A549 (cell line): ENCODE measurements around the gene C3orf52.

Source experiments
- CHD2 ChIP-seq: fragments of 150-350 bp; IDR thresholded peaks from 2 replicates; pipeline ENCODE4 v1.6.1; 2014; ENCODE audit warnings: low read length; ENCODE audit not compliant: partially characterized antibody
- HOXA7 ChIP-seq: fragments of 250-450 bp; sonication (Bioruptor Pico); IDR thresholded peaks from 2 replicates; pipeline ENCODE4 v1.5.0; 2020; ENCODE audit warnings: mild to moderate bottlenecking, moderate library complexity
- KDM1A ChIP-seq: fragments of 200-600 bp; sonication (generic); IDR thresholded peaks from 2 replicates; pipeline ENCODE4 v1.6.1; 2016; ENCODE audit warnings: low read depth, mild to moderate bottlenecking
- MAFK ChIP-seq: fragments of 450-650 bp; IDR thresholded peaks from 2 replicates; pipeline ENCODE4 v1.6.1; 2014; ENCODE audit not compliant: partially characterized antibody
- MAZ ChIP-seq: fragments of 150-350 bp; IDR thresholded peaks from 2 replicates; pipeline ENCODE4 v1.6.1; 2014; ENCODE audit warnings: antibody characterized with exemption, low read depth, low read length, borderline replicate concordance
- MYC ChIP-seq: IDR thresholded peaks from 2 replicates; pipeline ENCODE4 v1.6.1; 2012; ENCODE audit warnings: mild to moderate bottlenecking, inconsistent platforms, low read length, improper control_type of control experiment, borderline replicate concordance
- POLR2A ChIP-seq: IDR thresholded peaks from 2 replicates; pipeline ENCODE4 v1.6.1; 2012; ENCODE audit warnings: mild to moderate bottlenecking, low read length
- RAD21 ChIP-seq, 2 experiments: fragments of >200 bp in 1 of 2; sonication (Bioruptor Twin) in 1 of 2; formaldehyde crosslinking in 1 of 2; IDR thresholded peaks in 1 of 2; conservative IDR thresholded peaks in 1 of 2; 2 replicates in 1 of 2; 3 replicates in 1 of 2; pipeline ENCODE4 v1.6.1; 2012 to 2018; ENCODE audit warnings: inconsistent platforms in 1 of 2
- SMC3 ChIP-seq: fragments of >200 bp; sonication (Bioruptor Twin); formaldehyde crosslinking; IDR thresholded peaks from 3 replicates; pipeline ENCODE4 v1.6.1; 2018; ENCODE audit warnings: inconsistent platforms
- TF ChIP-seq, protein P1 (sequence below): fragments of >200 bp; sonication (Bioruptor Twin); formaldehyde crosslinking; IDR thresholded peaks from 3 replicates; pipeline ENCODE4 v1.5.1; 2016
- TF ChIP-seq, protein P2 (sequence below): fragments of 150-350 bp; IDR thresholded peaks from 2 replicates; pipeline ENCODE4 v1.6.1; 2014; ENCODE audit warnings: low read depth, mild to moderate bottlenecking, low read length

DNA sequence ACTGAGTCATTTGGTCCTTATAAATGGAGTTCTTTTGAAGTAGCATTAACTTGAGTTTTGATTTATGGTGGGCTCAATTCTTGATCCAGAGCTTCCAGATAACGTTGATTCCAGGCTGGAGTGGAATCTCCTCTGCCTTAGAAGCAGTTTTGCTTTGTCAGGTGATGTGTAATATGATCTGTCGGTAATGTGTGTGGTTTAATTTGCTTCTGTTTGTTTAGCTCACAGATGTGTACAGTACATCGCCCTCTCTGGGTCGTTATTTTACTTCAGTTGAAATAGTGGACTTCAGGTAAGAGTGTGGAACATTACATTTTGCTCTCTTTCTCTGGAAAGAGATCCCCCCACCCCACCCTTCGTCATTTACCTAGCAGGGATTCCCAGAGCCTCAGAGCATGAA is 23.1 kb downstream of the C3orf52 start:
- TF ChIP-seq, protein P1, sequence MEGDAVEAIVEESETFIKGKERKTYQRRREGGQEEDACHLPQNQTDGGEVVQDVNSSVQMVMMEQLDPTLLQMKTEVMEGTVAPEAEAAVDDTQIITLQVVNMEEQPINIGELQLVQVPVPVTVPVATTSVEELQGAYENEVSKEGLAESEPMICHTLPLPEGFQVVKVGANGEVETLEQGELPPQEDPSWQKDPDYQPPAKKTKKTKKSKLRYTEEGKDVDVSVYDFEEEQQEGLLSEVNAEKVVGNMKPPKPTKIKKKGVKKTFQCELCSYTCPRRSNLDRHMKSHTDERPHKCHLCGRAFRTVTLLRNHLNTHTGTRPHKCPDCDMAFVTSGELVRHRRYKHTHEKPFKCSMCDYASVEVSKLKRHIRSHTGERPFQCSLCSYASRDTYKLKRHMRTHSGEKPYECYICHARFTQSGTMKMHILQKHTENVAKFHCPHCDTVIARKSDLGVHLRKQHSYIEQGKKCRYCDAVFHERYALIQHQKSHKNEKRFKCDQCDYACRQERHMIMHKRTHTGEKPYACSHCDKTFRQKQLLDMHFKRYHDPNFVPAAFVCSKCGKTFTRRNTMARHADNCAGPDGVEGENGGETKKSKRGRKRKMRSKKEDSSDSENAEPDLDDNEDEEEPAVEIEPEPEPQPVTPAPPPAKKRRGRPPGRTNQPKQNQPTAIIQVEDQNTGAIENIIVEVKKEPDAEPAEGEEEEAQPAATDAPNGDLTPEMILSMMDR: no peak
- TF ChIP-seq HOXA7 (CRISPR knock-in tag) (no peak), MAFK (no peak), POLR2A (no peak), KDM1A (no peak), MAZ (no peak), SMC3 (no peak), MYC (no peak), CHD2 (no peak), RAD21 (conservative IDR thresholded peaks at IDR 0.05 in 1 of 2, IDR thresholded peaks at IDR 0.05 in 1 of 2) (no peak)
- TF ChIP-seq, protein P2, sequence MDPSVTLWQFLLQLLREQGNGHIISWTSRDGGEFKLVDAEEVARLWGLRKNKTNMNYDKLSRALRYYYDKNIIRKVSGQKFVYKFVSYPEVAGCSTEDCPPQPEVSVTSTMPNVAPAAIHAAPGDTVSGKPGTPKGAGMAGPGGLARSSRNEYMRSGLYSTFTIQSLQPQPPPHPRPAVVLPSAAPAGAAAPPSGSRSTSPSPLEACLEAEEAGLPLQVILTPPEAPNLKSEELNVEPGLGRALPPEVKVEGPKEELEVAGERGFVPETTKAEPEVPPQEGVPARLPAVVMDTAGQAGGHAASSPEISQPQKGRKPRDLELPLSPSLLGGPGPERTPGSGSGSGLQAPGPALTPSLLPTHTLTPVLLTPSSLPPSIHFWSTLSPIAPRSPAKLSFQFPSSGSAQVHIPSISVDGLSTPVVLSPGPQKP: no peak
